Glutamatergic neuron (in vitro differentiated cells): Measurements from ENCODE around the gene SLC26A6. TPM values are rescaled to one million over a fixed set of nuclear protein-coding genes. Genes with fewer than 3 reads are reported as not detected.

ENCODE experiments used
- DNase-seq: peaks from one replicate; pipeline ENCODE4 v3.0.0; 2022
- H3K27ac Mint-ChIP-seq: one replicate; pipeline ENCODE4 v1.8.0; 2020; ENCODE audit warnings: mild to moderate bottlenecking, mixed read lengths, inconsistent platforms; ENCODE audit not compliant: unreplicated experiment
- H3K27me3 Mint-ChIP-seq: one replicate; pipeline ENCODE4 v1.8.0; 2020; ENCODE audit warnings: mild to moderate bottlenecking, moderate library complexity, mixed read lengths, inconsistent platforms; ENCODE audit not compliant: unreplicated experiment
- H3K36me3 Mint-ChIP-seq: one replicate; pipeline ENCODE4 v1.8.0; 2020; ENCODE audit warnings: mild to moderate bottlenecking, mixed read lengths, inconsistent platforms; ENCODE audit not compliant: unreplicated experiment
- H3K4me1 Mint-ChIP-seq: one replicate; pipeline ENCODE4 v1.8.0; 2020; ENCODE audit warnings: mild to moderate bottlenecking, low read depth, mixed read lengths, inconsistent platforms; ENCODE audit not compliant: unreplicated experiment
- H3K4me3 Mint-ChIP-seq: one replicate; pipeline ENCODE4 v1.8.0; 2020; ENCODE audit warnings: mild to moderate bottlenecking, mixed read lengths, inconsistent platforms; ENCODE audit not compliant: unreplicated experiment
- H3K9me3 Mint-ChIP-seq: one replicate; pipeline ENCODE4 v1.8.0; 2020; ENCODE audit warnings: mild to moderate bottlenecking, moderate library complexity, mixed read lengths, inconsistent platforms; ENCODE audit not compliant: unreplicated experiment
- total RNA-seq: library from RNA; stranded (reverse); fragmentation: NEBNext Ultra II Directional; extraction: Animal tissue kit (Norgen Biotek cat#: 25700); gene quantifications from one replicate; pipeline ENCODE4 v1.2.1, GENCODE V29; 2021; ENCODE audit not compliant: unreplicated experiment
- TF ChIP-seq, protein P1 (sequence below): fragments of 200-600 bp; sonication (generic); IDR thresholded peaks from one replicate; pipeline ENCODE4 v1.5.0; 2021; ENCODE audit not compliant: partially characterized antibody, unreplicated experiment

The SLC26A6 gene
- total RNA-seq, 1 donor from 2014 or later: 26.0 TPM

GRCh38 chr3:48664313-48664644 is 29.0 kb upstream of the SLC26A6 start:
- Mint-ChIP-seq H3K4me3 (peak overlapping the region; percentile 97), H3K36me3 (peaks cover 8% of the 10 kb centered on the region), H3K4me1 (peaks cover 10% of the 10 kb centered on the region), H3K27me3 (peaks cover 20% of the 10 kb centered on the region), H3K9me3 (peaks cover 17% of the 10 kb centered on the region), H3K27ac (peak overlapping the region; percentile 99)
- TF ChIP-seq, protein P1, sequence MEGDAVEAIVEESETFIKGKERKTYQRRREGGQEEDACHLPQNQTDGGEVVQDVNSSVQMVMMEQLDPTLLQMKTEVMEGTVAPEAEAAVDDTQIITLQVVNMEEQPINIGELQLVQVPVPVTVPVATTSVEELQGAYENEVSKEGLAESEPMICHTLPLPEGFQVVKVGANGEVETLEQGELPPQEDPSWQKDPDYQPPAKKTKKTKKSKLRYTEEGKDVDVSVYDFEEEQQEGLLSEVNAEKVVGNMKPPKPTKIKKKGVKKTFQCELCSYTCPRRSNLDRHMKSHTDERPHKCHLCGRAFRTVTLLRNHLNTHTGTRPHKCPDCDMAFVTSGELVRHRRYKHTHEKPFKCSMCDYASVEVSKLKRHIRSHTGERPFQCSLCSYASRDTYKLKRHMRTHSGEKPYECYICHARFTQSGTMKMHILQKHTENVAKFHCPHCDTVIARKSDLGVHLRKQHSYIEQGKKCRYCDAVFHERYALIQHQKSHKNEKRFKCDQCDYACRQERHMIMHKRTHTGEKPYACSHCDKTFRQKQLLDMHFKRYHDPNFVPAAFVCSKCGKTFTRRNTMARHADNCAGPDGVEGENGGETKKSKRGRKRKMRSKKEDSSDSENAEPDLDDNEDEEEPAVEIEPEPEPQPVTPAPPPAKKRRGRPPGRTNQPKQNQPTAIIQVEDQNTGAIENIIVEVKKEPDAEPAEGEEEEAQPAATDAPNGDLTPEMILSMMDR: no peak
- DNase-seq: no peak

DNA sequence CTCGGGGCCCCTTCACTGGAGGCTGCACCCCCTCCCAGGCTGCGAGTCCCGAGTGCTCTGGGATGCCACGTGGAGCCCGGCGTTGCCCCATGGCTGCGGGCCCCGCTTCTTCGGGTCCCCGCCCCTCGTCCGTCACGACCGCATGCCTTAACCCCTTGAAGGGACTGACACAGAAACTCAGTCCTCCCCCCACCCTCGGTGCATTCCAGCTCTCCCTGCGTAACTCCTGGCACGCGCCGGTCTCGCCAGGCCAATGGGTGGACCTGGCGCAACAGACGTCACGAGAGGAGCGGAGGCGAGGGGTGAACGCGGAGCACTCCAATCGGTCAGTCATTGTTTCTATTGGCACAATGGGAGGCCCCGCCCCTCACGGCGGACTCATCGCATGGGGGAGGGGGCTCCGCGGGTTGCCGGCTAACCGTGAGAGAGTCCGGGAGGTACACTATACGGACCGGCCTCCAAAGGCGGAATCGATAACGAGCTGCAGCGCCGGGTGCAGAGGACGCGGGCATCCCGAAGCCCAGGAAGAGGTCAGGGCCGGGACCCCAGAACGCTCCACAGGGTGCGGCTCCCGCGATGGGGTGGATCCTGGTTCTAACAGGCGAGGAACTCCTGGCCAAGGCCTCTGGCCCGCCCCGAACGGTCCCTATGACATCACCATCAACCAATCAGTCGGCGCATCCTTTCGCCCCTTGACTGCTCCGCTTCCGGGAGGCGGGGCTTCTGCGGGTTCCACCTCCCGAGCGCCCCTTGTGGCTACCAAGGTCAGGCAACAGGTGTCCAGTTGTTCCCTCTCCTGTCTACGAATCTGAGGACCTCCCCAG is 28.4 kb upstream of the SLC26A6 start:
- TF ChIP-seq, protein P1: peak; percentile 84
- Mint-ChIP-seq H3K27ac (peak overlapping the region; percentile 99), H3K36me3 (peaks cover 12% of the 10 kb centered on the region), H3K4me1 (peaks cover 13% of the 10 kb centered on the region), H3K9me3 (peaks cover 20% of the 10 kb centered on the region), H3K4me3 (peak overlapping the region; percentile 97), H3K27me3 (peaks cover 20% of the 10 kb centered on the region)
- peak; percentile 98 for DNase-seq

DNA sequence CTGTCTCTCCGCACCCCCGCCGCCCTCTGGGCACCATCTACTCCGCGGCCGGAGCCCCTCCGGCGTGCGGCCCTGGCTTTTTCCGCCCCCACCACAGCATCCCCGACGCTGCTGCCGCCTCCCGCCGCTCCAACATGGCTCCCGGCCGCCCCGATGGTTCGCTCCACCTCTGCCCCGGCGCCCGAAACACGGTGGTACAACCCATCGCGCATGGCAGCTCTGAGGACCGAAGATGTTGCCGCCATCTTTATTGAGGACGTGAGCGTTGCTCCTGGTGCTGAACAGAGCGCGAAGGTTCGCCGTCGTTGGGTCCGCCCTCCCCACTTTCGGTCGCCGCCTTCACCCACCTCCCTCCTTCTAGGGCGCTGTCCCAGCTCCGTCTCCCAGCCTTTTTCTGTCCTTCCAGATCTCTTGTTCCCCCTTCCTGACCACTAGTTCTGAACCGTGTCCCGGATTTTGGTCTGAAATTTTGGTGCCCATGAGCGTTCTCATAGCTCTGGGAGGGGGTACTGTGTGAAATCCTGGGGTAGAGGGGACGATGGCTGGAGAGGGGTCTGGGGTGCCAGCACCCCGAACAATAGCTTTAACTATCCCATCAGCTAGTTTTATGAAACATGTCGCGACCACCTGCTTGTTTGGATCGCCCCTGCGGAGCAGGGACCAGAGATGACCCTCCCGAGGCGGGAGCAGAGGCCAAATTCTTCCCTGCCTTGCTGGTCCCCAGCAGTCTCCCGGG is 27.7 kb upstream of the SLC26A6 start, which contains the start of gene CELSR3:
CELSR3 (minus strand) TSS at position 134 of the 736 bp plus-strand sequence. CDS start 252 bp downstream, outside the sequence.
- Mint-ChIP-seq H3K27me3 (peaks cover 20% of the 10 kb centered on the region), H3K27ac (peak within 1 kb of the TSS; percentile 99), H3K36me3 (peaks cover 14% of the 10 kb centered on the region), H3K9me3 (peaks cover 21% of the 10 kb centered on the region), H3K4me1 (peaks cover 14% of the 10 kb centered on the region), H3K4me3 (peak within 1 kb of the TSS; percentile 97)
- DNase-seq: peak; percentile 89
- TF ChIP-seq, protein P1: no peak

DNA sequence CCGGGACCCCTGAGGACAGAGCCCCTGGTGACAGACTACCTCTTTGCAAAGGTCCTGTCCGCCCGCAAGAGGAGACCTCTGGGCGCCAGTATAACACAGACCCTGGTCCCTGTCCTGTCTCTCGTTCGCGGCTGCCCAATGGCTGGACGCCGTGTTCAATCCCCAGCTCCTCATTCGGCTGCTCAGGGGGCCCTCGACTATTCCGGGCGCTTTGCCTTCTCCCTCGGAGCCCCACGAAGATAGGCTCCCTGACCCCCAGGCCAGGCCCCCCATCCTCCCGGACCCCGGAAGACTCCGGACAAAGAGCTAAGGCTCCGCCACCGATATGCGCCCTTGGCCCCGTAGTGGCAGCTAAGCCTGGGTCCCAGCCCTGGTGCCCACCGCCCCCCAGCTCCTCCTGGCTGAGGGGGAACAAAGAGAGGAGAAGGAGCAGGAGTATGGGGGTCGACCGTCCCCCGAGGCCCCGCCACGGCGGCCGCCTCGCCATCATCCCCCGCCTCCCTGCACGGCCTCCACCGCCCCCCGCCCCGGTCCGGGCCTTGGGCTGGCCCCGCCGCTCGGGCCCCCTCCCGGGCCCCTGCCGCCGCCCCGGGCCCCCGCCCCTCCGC is 27.0 kb upstream of the SLC26A6 start:
- Mint-ChIP-seq H3K36me3 (peaks cover 19% of the 10 kb centered on the region), H3K27ac (peak overlapping the region; percentile 93), H3K27me3 (peaks cover 20% of the 10 kb centered on the region), H3K4me3 (peak overlapping the region; percentile 89), H3K4me1 (peaks cover 14% of the 10 kb centered on the region), H3K9me3 (peaks cover 25% of the 10 kb centered on the region)
- TF ChIP-seq, protein P1: no peak
- peak; percentile 65 for DNase-seq
